GM23248 (cell line): ENCODE data around the gene WAC. TPM values are rescaled to one million over a fixed set of nuclear protein-coding genes. Genes with fewer than 3 reads are reported as not detected.

Source experiments
- DNase-seq: peaks from one replicate; pipeline ENCODE4 v3.0.0-alpha.2; 2015
- H2AFZ ChIP-seq: fragments of 200-600 bp; sonication (generic); 2 replicates; pipeline ENCODE4 v1.6.1; 2016; ENCODE audit warnings: antibody characterized with exemption
- H3F3A ChIP-seq: fragments of 200-600 bp; sonication (generic); 2 replicates; pipeline ENCODE4 v1.6.1; 2016; ENCODE audit warnings: mild to moderate bottlenecking, antibody characterized with exemption, mixed run types; ENCODE audit not compliant: insufficient read depth
- H3K27ac ChIP-seq: fragments of 200-600 bp; sonication (generic); 2 replicates; pipeline ENCODE4 v1.5.1; 2016; ENCODE audit warnings: mild to moderate bottlenecking
- H3K27me3 ChIP-seq: fragments of 200-600 bp; sonication (generic); replicated peaks from 2 replicates; pipeline ENCODE4 v1.6.1; 2016; ENCODE audit warnings: mild to moderate bottlenecking; ENCODE audit not compliant: insufficient read depth
- H3K36me3 ChIP-seq: fragments of 200-600 bp; sonication (generic); 2 replicates; pipeline ENCODE4 v1.6.1; 2016; ENCODE audit warnings: low read depth, mild to moderate bottlenecking
- H3K4me1 ChIP-seq: fragments of 200-600 bp; sonication (generic); 2 replicates; pipeline ENCODE4 v1.6.1; 2016; ENCODE audit warnings: mild to moderate bottlenecking; ENCODE audit not compliant: insufficient read depth
- H3K4me2 ChIP-seq: fragments of 200-600 bp; sonication (generic); one replicate; pipeline ENCODE4 v1.6.1; 2016; ENCODE audit warnings: mild to moderate bottlenecking; ENCODE audit not compliant: unreplicated experiment
- H3K4me3 ChIP-seq: fragments of 200-600 bp; sonication (generic); 2 replicates; pipeline ENCODE4 v1.5.1; 2016; ENCODE audit warnings: mild to moderate bottlenecking
- H3K79me2 ChIP-seq: fragments of 200-600 bp; sonication (generic); 2 replicates; pipeline ENCODE4 v1.6.1; 2016; ENCODE audit warnings: mild to moderate bottlenecking; ENCODE audit not compliant: insufficient read depth
- H3K9ac ChIP-seq: fragments of 200-600 bp; sonication (generic); 2 replicates; pipeline ENCODE4 v1.6.1; 2016; ENCODE audit warnings: mild to moderate bottlenecking
- H3K9me2 ChIP-seq: fragments of 200-600 bp; sonication (generic); 2 replicates; pipeline ENCODE4 v1.6.1; 2016; ENCODE audit warnings: mixed run types, mild to moderate bottlenecking, moderate library complexity; ENCODE audit not compliant: insufficient read depth
- H3K9me3 ChIP-seq: fragments of 200-600 bp; sonication (generic); one replicate; pipeline ENCODE4 v1.6.1; 2017; ENCODE audit warnings: low read depth
- H4K20me1 ChIP-seq: fragments of 200-600 bp; sonication (generic); 2 replicates; pipeline ENCODE4 v1.6.0; 2016; ENCODE audit not compliant: insufficient read depth
- EZH2 ChIP-seq: fragments of 200-600 bp; sonication (generic); IDR thresholded peaks from 2 replicates; pipeline ENCODE4 v1.6.1; 2018; ENCODE audit warnings: antibody characterized with exemption, mild to moderate bottlenecking; ENCODE audit not compliant: insufficient read depth, poor library complexity, severe bottlenecking
- EZH2phosphoT487 ChIP-seq: fragments of 200-600 bp; sonication (generic); IDR thresholded peaks from 2 replicates; pipeline ENCODE4 v1.6.1; 2018; ENCODE audit warnings: antibody characterized with exemption, moderate library complexity, mild to moderate bottlenecking, low read depth; ENCODE audit not compliant: insufficient read depth
- WGBS, 2 experiments: methylation state at CpG; one replicate each; pipeline ENCODE4 v1.1.6; 2015 to 2017; ENCODE audit warnings: low lambda C conversion rate in 2 of 2, low coverage in 1 of 2; ENCODE audit errors: missing lambda C conversion rate in 2 of 2; 5-methylcytosine and 5-hydroxymethylcytosine counted together
- in situ Hi-C: fragments of 300-500 bp; cut with MboI; formaldehyde crosslinking; loops from 2 replicates; pipeline ENCODE4 v1.15.0; 2020
- polyA plus RNA-seq: library from polyadenylated mRNA; unstranded; fragments of >200 nt; fragmentation: Nextera tagmentation; extraction: Ambion mirVana; gene quantifications from 2 replicates; pipeline ENCODE4 v1.2.1, GENCODE V29; 2016
- total RNA-seq: library from RNA; depleted of rRNA; stranded (reverse); fragments of >200 nt; shearing (Covaris generic); gene quantifications from 2 replicates; pipeline ENCODE4 v1.2.3, GENCODE V29; 2014

WAC gene
- total and polyA plus RNA-seq, 2 experiments from 2014 or later = 54.3 to 57.5 TPM

GRCh38 chr10:28535846-28536245 is 2.9 kb downstream of the WAC start:
- Histone ChIP-seq H3F3A (no peaks in the 10 kb centered on the region), H3K4me2 (no peak overlapping the region), H3K27me3 (no peaks in the 10 kb centered on the region), H3K36me3 (peaks cover 60% of the 10 kb centered on the region), H2AFZ (no peak overlapping the region), H3K9me2 (no peaks in the 10 kb centered on the region), H3K79me2 (peaks cover 91% of the 10 kb centered on the region), H3K4me1 (peaks cover 28% of the 10 kb centered on the region), H3K9me3 (no peaks in the 10 kb centered on the region), H3K9ac (no peak overlapping the region), H4K20me1 (0 out of 2 replicates have a peak, but pooled peaks cover 11% of the 10 kb centered on the region), H3K27ac (no peak overlapping the region), H3K4me3 (peak overlapping the region; percentile 7; the same call in 1 of the 2 replicates)
- TF ChIP-seq EZH2phosphoT487 (no peak), EZH2 (no peak)
- in situ Hi-C loops = no loop called here
- no peak for DNase-seq
- WGBS, 2 experiments = 94 to 98% methylated on average over 6 of the region's 6 CpGs

GRCh38 chr10:28538595-28538994 is 5.7 kb downstream of the WAC start:
- no peak overlapping the region for H3K27ac ChIP-seq
- no peak for DNase-seq
- H3K9me3 ChIP-seq = no peaks in the 10 kb centered on the region
- peaks cover 25% of the 10 kb centered on the region for H3K4me1 ChIP-seq
- H3K9me2 ChIP-seq = no peaks in the 10 kb centered on the region
- H2AFZ ChIP-seq = no peak overlapping the region
- H3F3A ChIP-seq = peaks cover 15% of the 10 kb centered on the region
- TF ChIP-seq EZH2 (no peak), EZH2phosphoT487 (no peak)
- WGBS, 2 experiments = 13 to 32% methylated on average over 1 of the region's 1 CpG
- H3K4me2 ChIP-seq = no peak overlapping the region
- peaks cover 100% of the 10 kb centered on the region for H3K79me2 ChIP-seq
- H3K9ac ChIP-seq = no peak overlapping the region
- peaks cover 81% of the 10 kb centered on the region for H3K36me3 ChIP-seq
- peaks cover 19% of the 10 kb centered on the region; the same call in 1 of the 2 replicates for H4K20me1 ChIP-seq
- no peaks in the 10 kb centered on the region for H3K27me3 ChIP-seq
- no peak overlapping the region for H3K4me3 ChIP-seq
- in situ Hi-C loops = no loop called here

DNA sequence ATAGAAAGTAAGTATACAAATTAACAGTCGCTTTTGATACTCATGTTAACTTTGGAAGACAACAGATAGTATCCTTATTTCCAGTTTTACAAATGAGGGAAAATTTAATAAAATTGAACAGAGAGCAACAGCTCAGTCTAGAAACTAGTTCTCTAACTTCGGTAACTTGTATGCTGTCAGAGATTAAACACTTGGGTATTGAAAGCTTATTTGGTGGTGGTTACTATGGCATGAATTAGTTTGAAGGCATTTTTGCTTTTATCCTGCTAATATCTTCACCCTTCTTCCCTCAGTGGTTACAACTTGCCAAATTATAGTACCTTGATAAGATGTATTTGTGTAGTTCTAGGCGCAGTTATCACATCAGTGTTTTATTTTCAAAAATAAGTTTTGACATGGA is 7.2 kb downstream of the WAC start:
- H3K4me1 ChIP-seq = peaks cover 17% of the 10 kb centered on the region
- H3K9me3 ChIP-seq = no peaks in the 10 kb centered on the region
- H3K9ac ChIP-seq = no peak overlapping the region
- H3K36me3 ChIP-seq = peaks cover 83% of the 10 kb centered on the region
- H3K27me3 ChIP-seq = no peaks in the 10 kb centered on the region
- H3K4me2 ChIP-seq = no peak overlapping the region
- H4K20me1 ChIP-seq = peaks cover 14% of the 10 kb centered on the region
- in situ Hi-C loops = no loop called here
- no peaks in the 10 kb centered on the region for H3K9me2 ChIP-seq
- no peak for DNase-seq
- H2AFZ ChIP-seq = no peak overlapping the region
- H3K27ac ChIP-seq = no peak overlapping the region
- H3K4me3 ChIP-seq = no peak overlapping the region
- 93 to 95% methylated on average over 3 of the region's 3 CpGs for WGBS, 2 experiments
- no peak for TF ChIP-seq EZH2
- no peak for TF ChIP-seq EZH2phosphoT487
- H3K79me2 ChIP-seq = peaks cover 100% of the 10 kb centered on the region
- peaks cover 27% of the 10 kb centered on the region for H3F3A ChIP-seq

DNA sequence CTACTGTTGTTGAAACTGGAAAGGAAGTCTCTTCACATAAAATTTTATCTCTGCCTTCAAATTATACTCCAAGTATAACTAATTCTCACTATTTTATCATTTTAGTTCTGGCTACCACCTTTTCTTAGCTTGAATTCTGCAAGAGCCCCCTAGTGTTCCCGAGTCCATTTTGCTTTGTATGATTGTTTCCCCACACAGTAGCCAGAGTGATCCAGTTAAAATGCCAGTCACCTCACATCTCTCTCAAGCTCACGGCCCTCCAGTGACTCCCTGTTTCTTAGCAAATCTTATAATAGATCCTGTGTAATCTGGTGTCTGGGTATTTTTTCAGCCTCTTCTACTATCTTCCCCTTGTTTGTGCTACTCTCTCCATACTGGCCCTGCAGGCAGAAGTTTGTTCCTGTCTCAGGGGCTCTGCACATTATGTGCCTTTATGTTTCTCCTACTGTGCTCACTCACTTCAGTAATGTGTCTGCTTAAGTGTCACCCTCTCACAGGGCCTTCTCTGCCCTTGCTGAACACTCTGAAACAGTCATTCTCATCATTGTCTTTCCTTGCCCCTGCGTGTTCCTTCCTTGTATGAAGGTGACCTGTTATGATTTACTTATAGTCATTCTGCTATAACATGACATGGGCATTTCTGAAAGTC is 8.9 kb downstream of the WAC start:
- H3F3A ChIP-seq = peaks cover 37% of the 10 kb centered on the region
- peak; percentile 33 for DNase-seq
- no peaks in the 10 kb centered on the region for H3K9me2 ChIP-seq
- in situ Hi-C loops = no loop called here
- WGBS, 2 experiments = 60 to 62% methylated on average over 3 of the region's 3 CpGs
- H3K79me2 ChIP-seq = peaks cover 100% of the 10 kb centered on the region
- no peak overlapping the region for H2AFZ ChIP-seq
- no peak overlapping the region for H3K27ac ChIP-seq
- no peaks in the 10 kb centered on the region for H3K27me3 ChIP-seq
- H3K4me1 ChIP-seq = 0 out of 2 replicates have a peak, but pooled peaks cover 1% of the 10 kb centered on the region
- TF ChIP-seq EZH2 = no peak
- TF ChIP-seq EZH2phosphoT487 = no peak
- H3K36me3 ChIP-seq = peaks cover 81% of the 10 kb centered on the region
- H3K4me3 ChIP-seq = no peak overlapping the region
- peaks cover 12% of the 10 kb centered on the region for H4K20me1 ChIP-seq
- 0 out of 2 replicates have a peak overlapping the region, but pooled peaks have one; percentile 4 for H3K9ac ChIP-seq
- H3K4me2 ChIP-seq = no peak overlapping the region
- no peaks in the 10 kb centered on the region for H3K9me3 ChIP-seq

DNA sequence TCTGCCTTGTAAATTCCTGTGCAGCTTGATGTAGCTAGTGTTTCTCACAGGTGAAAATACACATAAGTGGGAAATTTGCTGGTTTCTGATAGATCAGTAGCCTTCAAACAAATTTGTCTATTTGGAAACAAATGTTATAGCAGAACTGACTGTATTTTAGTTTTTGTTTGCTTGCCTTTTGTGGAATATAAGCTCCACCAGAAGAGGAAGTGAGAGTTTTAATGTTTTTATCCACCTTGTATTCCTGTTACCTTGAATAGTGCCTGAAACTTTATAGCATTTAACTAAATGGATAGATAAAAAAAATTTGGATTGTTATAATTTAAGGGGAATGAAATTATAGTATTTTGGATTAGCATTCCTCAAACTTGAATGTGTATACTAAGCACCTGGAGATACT is 9.8 kb downstream of the WAC start:
- H4K20me1 ChIP-seq = peaks cover 12% of the 10 kb centered on the region
- no peak overlapping the region for H3K4me3 ChIP-seq
- in situ Hi-C loops = no loop called here
- no peak overlapping the region for H3K27ac ChIP-seq
- no peak for DNase-seq
- peaks cover 37% of the 10 kb centered on the region for H3F3A ChIP-seq
- H3K79me2 ChIP-seq = peaks cover 100% of the 10 kb centered on the region
- H3K9me3 ChIP-seq = no peaks in the 10 kb centered on the region
- no peak overlapping the region for H3K4me2 ChIP-seq
- H3K9ac ChIP-seq = no peak overlapping the region
- no peak overlapping the region for H2AFZ ChIP-seq
- no peaks in the 10 kb centered on the region for H3K27me3 ChIP-seq
- no peak for TF ChIP-seq EZH2
- no peak for TF ChIP-seq EZH2phosphoT487
- no peaks in the 10 kb centered on the region for H3K4me1 ChIP-seq
- H3K9me2 ChIP-seq = no peaks in the 10 kb centered on the region
- peaks cover 72% of the 10 kb centered on the region for H3K36me3 ChIP-seq
